ENCODE data around the gene CCDC196. TPM values are rescaled to one million over a fixed set of nuclear protein-coding genes. Genes with fewer than 3 reads are reported as not detected.
"Not testable (repeated sequence)": the region's sequence is repeated elsewhere in the genome, so short reads cannot be mapped to it uniquely, and the experiment has no call there.

The CCDC196 gene
- total RNA-seq, 1 experiment from 2014 or later = not detected

DNA sequence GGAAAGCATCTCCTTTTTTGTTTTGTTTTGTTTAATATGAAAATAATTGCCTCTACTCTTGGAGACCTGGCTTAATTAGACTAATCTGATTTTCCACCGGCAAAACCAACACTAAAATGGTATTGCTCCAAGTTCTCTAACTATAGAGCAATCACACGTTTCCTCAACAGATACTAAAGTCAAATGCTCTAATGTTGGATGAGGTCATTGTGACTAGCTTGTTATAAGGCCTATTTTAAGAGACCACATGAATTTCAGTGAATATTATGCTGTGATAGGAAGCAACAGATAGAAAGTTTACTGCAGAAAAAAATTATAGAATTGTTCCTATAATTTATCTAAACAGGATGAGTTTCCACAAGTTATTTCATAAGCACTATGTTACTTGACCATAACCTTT is 3.3 kb upstream of the CCDC196 start:
- Histone ChIP-seq H3K27ac (no peak overlapping the region), H3K9me3 (replicated peaks) (no peaks in the 10 kb centered on the region), H3K4me3 (no peak overlapping the region), H3K36me3 (no peaks in the 10 kb centered on the region), H3K27me3 (no peaks in the 10 kb centered on the region), H3K4me1 (peaks cover 7% of the 10 kb centered on the region)
- no peak for DNase-seq

- Histone ChIP-seq H3K36me3 (no peaks in the 10 kb centered on the region), H3K9me3 (replicated peaks) (no peaks in the 10 kb centered on the region), H3K27ac (no peak overlapping the region), H3K27me3 (no peaks in the 10 kb centered on the region), H3K4me1 (peaks cover 7% of the 10 kb centered on the region), H3K4me3 (no peak overlapping the region)
- DNase-seq = no peak
Measured at GRCh38 chr14:66483322-66483721, 2.8 kb upstream of the CCDC196 start.

DNA sequence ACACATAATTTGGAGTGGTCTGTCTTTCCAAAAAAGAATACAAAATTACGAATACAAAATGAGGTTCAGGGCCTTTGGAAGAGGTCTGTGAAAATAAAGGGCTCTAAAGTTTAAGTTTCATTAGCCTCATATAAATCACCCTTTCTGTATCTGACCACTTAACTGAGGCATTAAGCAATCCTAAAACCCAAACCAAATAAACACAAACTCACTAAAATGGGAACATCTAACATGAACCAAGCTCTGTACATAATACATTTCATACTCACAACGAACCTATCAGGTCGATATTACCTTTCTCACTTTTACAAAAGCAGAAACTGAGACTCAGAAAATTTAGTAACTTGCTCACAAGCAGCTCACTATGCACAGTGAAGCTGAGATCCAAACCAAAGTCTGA is 1.1 kb upstream of the CCDC196 start:
- Histone ChIP-seq H3K9me3 (replicated peaks) (no peaks in the 10 kb centered on the region), H3K27me3 (no peaks in the 10 kb centered on the region), H3K36me3 (no peaks in the 10 kb centered on the region), H3K27ac (no peak overlapping the region), H3K4me3 (no peak overlapping the region), H3K4me1 (peaks cover 7% of the 10 kb centered on the region)
- DNase-seq = no peak

- no peak overlapping the region for H3K4me3 ChIP-seq
- H3K4me1 ChIP-seq = peaks cover 7% of the 10 kb centered on the region
- H3K36me3 ChIP-seq = no peaks in the 10 kb centered on the region
- H3K9me3 ChIP-seq (replicated peaks) = no peaks in the 10 kb centered on the region
- DNase-seq = peak in 1 of 2 experiments; percentile 26
- H3K27ac ChIP-seq = no peak overlapping the region
- H3K27me3 ChIP-seq = no peaks in the 10 kb centered on the region
Measured at GRCh38 chr14:66487164-66487563, 993 bp downstream of the CCDC196 start.

- no peak overlapping the region for H3K27ac ChIP-seq
- H3K4me1 ChIP-seq = peaks cover 7% of the 10 kb centered on the region
- H3K36me3 ChIP-seq = no peaks in the 10 kb centered on the region
- H3K27me3 ChIP-seq = no peaks in the 10 kb centered on the region
- H3K9me3 ChIP-seq (replicated peaks) = no peaks in the 10 kb centered on the region
- H3K4me3 ChIP-seq = no peak overlapping the region
- no peak for DNase-seq
Measured at GRCh38 chr14:66490143-66491111, 4.3 kb downstream of the CCDC196 start.

- no peaks in the 10 kb centered on the region for H3K9me3 ChIP-seq (replicated peaks)
- H3K27ac ChIP-seq = no peak overlapping the region
- H3K36me3 ChIP-seq = no peaks in the 10 kb centered on the region
- no peak overlapping the region for H3K4me3 ChIP-seq
- no peaks in the 10 kb centered on the region for H3K27me3 ChIP-seq
- no peaks in the 10 kb centered on the region for H3K4me1 ChIP-seq
- DNase-seq = no peak
Measured at GRCh38 chr14:66493750-66494149, 7.6 kb downstream of the CCDC196 start.

GRCh38 chr14:66495218-66496098 is 9.3 kb downstream of the CCDC196 start:
- Histone ChIP-seq H3K9me3 (replicated peaks) (no peaks in the 10 kb centered on the region), H3K4me1 (no peaks in the 10 kb centered on the region), H3K27ac (peak overlapping the region; percentile 24), H3K36me3 (no peaks in the 10 kb centered on the region), H3K27me3 (no peaks in the 10 kb centered on the region), H3K4me3 (peak overlapping the region; percentile 43)
- peak; percentile 50 to 82 for DNase-seq

DNA sequence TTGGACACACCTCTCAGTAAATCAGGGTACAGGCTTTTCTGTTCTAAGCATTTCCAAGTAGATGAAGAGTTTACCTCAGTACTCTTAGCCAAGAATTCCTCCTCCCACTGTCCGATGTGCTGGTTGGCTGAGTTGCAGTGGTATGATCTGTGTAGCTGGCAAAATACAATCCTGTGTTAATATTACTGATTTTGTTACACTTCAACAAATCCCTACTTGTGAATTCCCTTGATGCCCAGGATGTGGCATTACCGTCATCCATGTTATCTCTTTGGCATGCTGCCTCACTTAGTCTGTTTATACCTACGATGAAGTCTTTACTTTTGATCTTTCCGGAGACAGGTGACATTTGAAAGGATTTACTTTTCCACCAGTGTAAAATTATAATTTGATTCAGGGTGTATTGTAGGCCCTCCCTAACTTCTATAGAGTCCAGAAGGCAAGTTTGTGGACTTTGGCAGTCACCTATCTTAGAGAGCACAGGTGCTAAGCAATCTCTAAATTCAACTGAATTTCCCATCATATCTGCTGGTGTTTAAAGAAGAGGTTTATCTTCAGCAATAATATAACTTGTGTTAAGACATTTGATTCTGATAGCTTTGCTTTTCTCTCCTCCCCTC is 10.1 kb downstream of the CCDC196 start:
- H3K4me3 ChIP-seq = peak overlapping the region; percentile 43

GRCh38 chr14:66496911-66497310 is 10.7 kb downstream of the CCDC196 start:
- Histone ChIP-seq H3K27me3 (no peaks in the 10 kb centered on the region), H3K4me1 (no peaks in the 10 kb centered on the region), H3K27ac (no peak overlapping the region), H3K4me3 (no peak overlapping the region), H3K36me3 (no peaks in the 10 kb centered on the region), H3K9me3 (replicated peaks) (no peaks in the 10 kb centered on the region)
- peak in 1 of 2 experiments; percentile 8 for DNase-seq

More for the DNA sequence above, 10.1 kb downstream of the CCDC196 start:
- Histone ChIP-seq H3K27me3 (no peaks in the 10 kb centered on the region), H3K9me3 (replicated peaks) (no peaks in the 10 kb centered on the region), H3K4me1 (no peaks in the 10 kb centered on the region), H3K27ac (no peak overlapping the region), H3K36me3 (no peaks in the 10 kb centered on the region)
- DNase-seq = peak in 1 of 2 experiments; percentile 9

DNA sequence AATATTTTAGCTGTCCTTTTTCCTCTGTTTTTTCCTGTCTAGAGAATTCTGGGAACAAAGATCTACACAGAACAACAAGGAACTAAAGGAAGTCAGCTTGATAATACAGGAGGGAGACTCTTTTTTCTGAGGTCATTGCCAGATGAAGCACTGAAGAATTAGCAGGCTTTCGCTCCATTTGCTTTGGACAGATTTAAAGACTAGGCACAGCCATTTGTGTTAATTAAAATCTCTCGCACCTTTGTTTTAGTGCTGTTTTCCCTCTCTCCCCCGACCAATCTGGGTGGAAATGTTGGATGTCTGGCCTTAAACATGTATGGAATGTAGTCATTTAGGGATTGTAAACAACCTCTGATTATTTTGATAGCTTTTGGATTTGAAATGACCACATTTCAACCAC is 12.1 kb downstream of the CCDC196 start:
- no peaks in the 10 kb centered on the region for H3K4me1 ChIP-seq
- H3K36me3 ChIP-seq = no peaks in the 10 kb centered on the region
- no peak for DNase-seq
- H3K27ac ChIP-seq = no peak overlapping the region
- no peaks in the 10 kb centered on the region for H3K27me3 ChIP-seq
- H3K9me3 ChIP-seq (replicated peaks) = no peaks in the 10 kb centered on the region
- no peak overlapping the region for H3K4me3 ChIP-seq

- Histone ChIP-seq H3K27me3 (no peaks in the 10 kb centered on the region), H3K27ac (no peak overlapping the region), H3K4me1 (no peaks in the 10 kb centered on the region), H3K36me3 (no peaks in the 10 kb centered on the region), H3K4me3 (no peak overlapping the region), H3K9me3 (replicated peaks) (no peaks in the 10 kb centered on the region)
- DNase-seq = no peak
Measured at GRCh38 chr14:66501592-66501991, 15.4 kb downstream of the CCDC196 start.

DNA sequence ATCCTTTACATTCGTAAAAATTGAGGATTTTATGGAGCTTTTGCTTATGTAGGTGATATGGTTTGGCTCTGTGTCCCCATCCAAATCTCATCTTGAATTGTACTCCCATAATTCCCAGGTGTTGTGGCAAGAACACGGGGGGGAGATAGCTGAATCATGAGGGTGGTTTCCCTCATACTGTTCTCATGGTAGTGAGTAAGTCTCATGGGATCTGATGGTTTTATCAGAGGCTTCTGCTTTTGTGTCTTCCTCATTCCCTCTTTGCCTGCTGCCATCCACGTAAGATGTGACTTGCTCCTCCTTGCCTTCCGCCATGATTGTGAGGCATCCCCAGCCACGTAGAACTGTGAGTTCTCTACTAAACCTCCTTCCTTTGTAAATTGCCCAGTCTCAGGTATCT is 16.7 kb downstream of the CCDC196 start:
- not testable (repeated sequence) for H3K27me3 ChIP-seq; H3K27ac ChIP-seq; H3K9me3 ChIP-seq (replicated peaks); DNase-seq; H3K36me3 ChIP-seq; H3K4me1 ChIP-seq; H3K4me3 ChIP-seq

DNA sequence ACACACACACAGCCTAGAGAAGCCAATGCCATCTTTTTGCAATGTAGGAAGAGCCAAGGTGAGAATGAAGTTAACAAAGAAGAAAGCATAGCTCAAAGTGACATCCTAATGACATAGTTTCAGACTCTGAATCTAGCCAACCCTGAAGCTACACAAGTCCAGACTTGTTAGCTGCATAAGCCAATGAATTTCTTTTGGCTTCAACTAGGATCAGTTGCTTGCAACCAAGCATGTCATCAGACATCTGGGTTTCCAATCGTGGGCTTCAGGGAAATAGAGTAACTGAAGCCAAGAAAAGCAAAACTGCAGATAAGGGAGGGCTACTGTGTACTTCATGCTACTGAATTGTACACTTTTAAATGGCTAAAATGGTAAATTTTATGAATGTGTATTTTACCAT is 17.4 kb downstream of the CCDC196 start:
- Histone ChIP-seq H3K36me3 (no peaks in the 10 kb centered on the region), H3K4me3 (no peak overlapping the region), H3K27ac (no peak overlapping the region), H3K27me3 (no peaks in the 10 kb centered on the region), H3K9me3 (replicated peaks) (no peaks in the 10 kb centered on the region), H3K4me1 (no peaks in the 10 kb centered on the region)
- peak in 1 of 2 experiments; percentile 15 for DNase-seq

DNA sequence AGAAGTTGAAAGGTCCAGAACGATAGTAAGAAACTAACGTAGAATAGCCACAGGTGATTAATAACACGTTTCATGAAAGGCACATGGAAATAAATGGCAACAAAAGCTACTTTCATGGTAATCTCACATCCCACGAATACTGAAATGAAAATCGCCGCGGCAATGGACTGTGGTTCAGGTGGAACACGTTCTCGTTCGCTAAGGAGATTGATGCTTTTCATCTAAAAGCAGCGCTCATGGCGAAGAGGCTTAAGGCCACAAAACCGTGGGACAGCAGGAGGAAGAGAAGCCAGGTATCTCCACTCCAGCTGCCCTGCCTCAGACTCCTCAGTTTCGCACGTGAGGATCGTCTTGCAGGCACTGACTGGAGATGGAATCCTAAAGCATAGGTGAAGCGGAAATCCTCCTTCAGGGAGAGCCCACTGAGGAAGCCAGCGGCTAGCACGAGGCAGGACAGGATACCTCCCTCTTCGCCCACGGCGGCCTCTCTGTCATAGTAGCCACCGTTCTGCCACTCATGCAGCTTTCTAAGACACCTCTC is 21.1 kb downstream of the CCDC196 start:
- Histone ChIP-seq H3K4me3 (peak overlapping the region; percentile 80), H3K36me3 (no peaks in the 10 kb centered on the region), H3K27ac (peak overlapping the region; percentile 73), H3K27me3 (no peaks in the 10 kb centered on the region), H3K9me3 (replicated peaks) (no peaks in the 10 kb centered on the region), H3K4me1 (peaks cover 3% of the 10 kb centered on the region; the same call in 1 of the 2 replicates)
- no peak for DNase-seq
